Activated naive CD8-positive, alpha-beta T cell (primary cell): ENCODE results near the gene RGS11.
"Not testable (repeated sequence)": the region's sequence is repeated elsewhere in the genome, so short reads cannot be mapped to it uniquely, and the experiment has no call there.

Experiments used
- H3K27ac Mint-ChIP-seq: one replicate; pipeline ENCODE4 v1.8.0; 2021; ENCODE audit warnings: mixed read lengths
- H3K27me3 Mint-ChIP-seq: one replicate; pipeline ENCODE4 v1.8.0; 2021; ENCODE audit warnings: mixed read lengths
- H3K36me3 Mint-ChIP-seq: one replicate; pipeline ENCODE4 v1.8.0; 2021; ENCODE audit warnings: mixed read lengths
- H3K4me1 Mint-ChIP-seq: one replicate; pipeline ENCODE4 v1.8.0; 2021; ENCODE audit warnings: low read depth, mixed read lengths
- H3K4me3 Mint-ChIP-seq: one replicate; pipeline ENCODE4 v1.8.0; 2021; ENCODE audit warnings: mild to moderate bottlenecking, mixed read lengths
- H3K9me3 Mint-ChIP-seq: one replicate; pipeline ENCODE4 v1.8.0; 2021; ENCODE audit warnings: low read depth, mixed read lengths

The RGS11 gene

GRCh38 chr16:265002-265529 is 10.7 kb downstream of the RGS11 start:
- H3K9me3 Mint-ChIP-seq = no peaks in the 10 kb centered on the region
- no peaks in the 10 kb centered on the region for H3K36me3 Mint-ChIP-seq
- H3K4me3 Mint-ChIP-seq = no peak overlapping the region
- no peaks in the 10 kb centered on the region for H3K27me3 Mint-ChIP-seq
- no peak overlapping the region for H3K27ac Mint-ChIP-seq
- H3K4me1 Mint-ChIP-seq = no peaks in the 10 kb centered on the region

GRCh38 chr16:264440-264951 is 11.2 kb downstream of the RGS11 start:
- H3K36me3 Mint-ChIP-seq = no peaks in the 10 kb centered on the region
- no peaks in the 10 kb centered on the region for H3K4me1 Mint-ChIP-seq
- H3K4me3 Mint-ChIP-seq = no peak overlapping the region
- no peaks in the 10 kb centered on the region for H3K9me3 Mint-ChIP-seq
- H3K27ac Mint-ChIP-seq = no peak overlapping the region
- H3K27me3 Mint-ChIP-seq = no peaks in the 10 kb centered on the region

- no peak overlapping the region for H3K4me3 Mint-ChIP-seq
- no peaks in the 10 kb centered on the region for H3K4me1 Mint-ChIP-seq
- no peaks in the 10 kb centered on the region for H3K27me3 Mint-ChIP-seq
- no peaks in the 10 kb centered on the region for H3K9me3 Mint-ChIP-seq
- no peak overlapping the region for H3K27ac Mint-ChIP-seq
- no peaks in the 10 kb centered on the region for H3K36me3 Mint-ChIP-seq
Measured at GRCh38 chr16:263944-264343, 11.8 kb downstream of the RGS11 start.

- no peak overlapping the region for H3K27ac Mint-ChIP-seq
- no peaks in the 10 kb centered on the region for H3K9me3 Mint-ChIP-seq
- H3K36me3 Mint-ChIP-seq = no peaks in the 10 kb centered on the region
- no peaks in the 10 kb centered on the region for H3K27me3 Mint-ChIP-seq
- no peak overlapping the region for H3K4me3 Mint-ChIP-seq
- no peaks in the 10 kb centered on the region for H3K4me1 Mint-ChIP-seq
Measured at GRCh38 chr16:263182-263774, 12.5 kb downstream of the RGS11 start.

GRCh38 chr16:262121-262745 is 13.5 kb downstream of the RGS11 start:
- Mint-ChIP-seq H3K4me3 (no peak overlapping the region), H3K4me1 (no peaks in the 10 kb centered on the region), H3K27ac (no peak overlapping the region), H3K27me3 (no peaks in the 10 kb centered on the region), H3K36me3 (peaks cover 3% of the 10 kb centered on the region), H3K9me3 (no peaks in the 10 kb centered on the region)

GRCh38 chr16:261031-261691 is 14.6 kb downstream of the RGS11 start:
- no peaks in the 10 kb centered on the region for H3K9me3 Mint-ChIP-seq
- peaks cover 4% of the 10 kb centered on the region for H3K36me3 Mint-ChIP-seq
- H3K27ac Mint-ChIP-seq = no peak overlapping the region
- no peak overlapping the region for H3K4me3 Mint-ChIP-seq
- H3K4me1 Mint-ChIP-seq = no peaks in the 10 kb centered on the region
- no peaks in the 10 kb centered on the region for H3K27me3 Mint-ChIP-seq

- no peak overlapping the region for H3K4me3 Mint-ChIP-seq
- no peaks in the 10 kb centered on the region for H3K27me3 Mint-ChIP-seq
- H3K27ac Mint-ChIP-seq = no peak overlapping the region
- H3K36me3 Mint-ChIP-seq = peaks cover 6% of the 10 kb centered on the region
- no peaks in the 10 kb centered on the region for H3K9me3 Mint-ChIP-seq
- H3K4me1 Mint-ChIP-seq = no peaks in the 10 kb centered on the region
Measured at GRCh38 chr16:260326-260725, 15.4 kb downstream of the RGS11 start.

- H3K9me3 Mint-ChIP-seq = no peaks in the 10 kb centered on the region
- peaks cover 8% of the 10 kb centered on the region for H3K36me3 Mint-ChIP-seq
- no peak overlapping the region for H3K27ac Mint-ChIP-seq
- no peaks in the 10 kb centered on the region for H3K4me1 Mint-ChIP-seq
- H3K4me3 Mint-ChIP-seq = no peak overlapping the region
- no peaks in the 10 kb centered on the region for H3K27me3 Mint-ChIP-seq
Measured at GRCh38 chr16:259814-260253, 15.9 kb downstream of the RGS11 start.

- Mint-ChIP-seq H3K9me3 (no peaks in the 10 kb centered on the region), H3K27ac (no peak overlapping the region), H3K36me3 (peaks cover 8% of the 10 kb centered on the region)
Measured at GRCh38 chr16:259226-259625, 16.5 kb downstream of the RGS11 start.

GRCh38 chr16:258091-258490 is 17.7 kb downstream of the RGS11 start:
- H3K36me3 Mint-ChIP-seq, H3K27ac Mint-ChIP-seq, H3K27me3 Mint-ChIP-seq, H3K4me3 Mint-ChIP-seq, H3K4me1 Mint-ChIP-seq, H3K9me3 Mint-ChIP-seq: not testable (repeated sequence)

More at GRCh38 chr16:259226-259625, 16.5 kb downstream of the RGS11 start:
- Mint-ChIP-seq H3K4me1 (peaks cover under 1% of the 10 kb centered on the region), H3K4me3 (no peak overlapping the region), H3K27me3 (no peaks in the 10 kb centered on the region)

GRCh38 chr16:255183-255582 is 20.6 kb downstream of the RGS11 start:
- peaks cover 10% of the 10 kb centered on the region for H3K36me3 Mint-ChIP-seq
- no peaks in the 10 kb centered on the region for H3K27me3 Mint-ChIP-seq
- no peak overlapping the region for H3K27ac Mint-ChIP-seq
- no peaks in the 10 kb centered on the region for H3K9me3 Mint-ChIP-seq
- H3K4me1 Mint-ChIP-seq = peaks cover 17% of the 10 kb centered on the region
- H3K4me3 Mint-ChIP-seq = no peak overlapping the region

- no peaks in the 10 kb centered on the region for H3K27me3 Mint-ChIP-seq
- H3K9me3 Mint-ChIP-seq = no peaks in the 10 kb centered on the region
- no peak overlapping the region for H3K27ac Mint-ChIP-seq
- peaks cover 10% of the 10 kb centered on the region for H3K36me3 Mint-ChIP-seq
- H3K4me1 Mint-ChIP-seq = peaks cover 17% of the 10 kb centered on the region
- H3K4me3 Mint-ChIP-seq = no peak overlapping the region
Measured at GRCh38 chr16:254461-254860, 21.3 kb downstream of the RGS11 start.

- peaks cover 17% of the 10 kb centered on the region for H3K4me1 Mint-ChIP-seq
- no peak overlapping the region for H3K4me3 Mint-ChIP-seq
- no peaks in the 10 kb centered on the region for H3K9me3 Mint-ChIP-seq
- H3K27ac Mint-ChIP-seq = no peak overlapping the region
- peaks cover 10% of the 10 kb centered on the region for H3K36me3 Mint-ChIP-seq
- no peaks in the 10 kb centered on the region for H3K27me3 Mint-ChIP-seq
Measured at GRCh38 chr16:253833-254232, 21.9 kb downstream of the RGS11 start.

GRCh38 chr16:252366-253337 is 23.1 kb downstream of the RGS11 start:
- Mint-ChIP-seq H3K4me1 (peaks cover 17% of the 10 kb centered on the region), H3K9me3 (no peaks in the 10 kb centered on the region), H3K27me3 (no peaks in the 10 kb centered on the region), H3K4me3 (peak overlapping the region; percentile 84), H3K36me3 (peaks cover 10% of the 10 kb centered on the region), H3K27ac (peak overlapping the region; percentile 93)
